GM23338 (cell line): ENCODE data around the gene SLC25A41. TPM values are rescaled to one million over a fixed set of nuclear protein-coding genes. Genes with fewer than 3 reads are reported as not detected.

ENCODE experiments used
- ATAC-seq: fragments of 200-7000 bp; cut with Tn5 transposase; 3 replicates; pipeline ENCODE4 v1.9.1; 2020
- DNase-seq: peaks from one replicate; pipeline ENCODE4 v3.0.0-alpha.2; 2015; ENCODE audit warnings: low spot score
- H2AFZ ChIP-seq: fragments of 200-600 bp; sonication (generic); 2 replicates; pipeline ENCODE4 v1.8.0; 2016; ENCODE audit warnings: antibody characterized with exemption, mild to moderate bottlenecking, moderate library complexity
- H3F3A ChIP-seq: fragments of 200-600 bp; sonication (generic); replicated peaks from 2 replicates; pipeline ENCODE4 v1.8.0; 2017; ENCODE audit warnings: antibody characterized with exemption, mixed run types, low read depth
- H3K27ac ChIP-seq: fragments of 200-600 bp; sonication (generic); 2 replicates; pipeline ENCODE4 v1.6.1; 2016; ENCODE audit warnings: low read depth
- H3K27me3 ChIP-seq: fragments of 200-600 bp; sonication (generic); 2 replicates; pipeline ENCODE4 v1.8.0; 2016; ENCODE audit warnings: mild to moderate bottlenecking, mixed run types, moderate library complexity; ENCODE audit not compliant: insufficient read depth
- H3K36me3 ChIP-seq: fragments of 200-600 bp; sonication (generic); 2 replicates; pipeline ENCODE4 v1.8.0; 2016; ENCODE audit warnings: mild to moderate bottlenecking; ENCODE audit not compliant: insufficient read depth
- H3K4me1 ChIP-seq: fragments of 200-600 bp; sonication (generic); 2 replicates; pipeline ENCODE4 v1.8.0; 2016; ENCODE audit warnings: mild to moderate bottlenecking, moderate library complexity; ENCODE audit not compliant: insufficient read depth
- H3K4me2 ChIP-seq: fragments of 200-600 bp; sonication (generic); 2 replicates; pipeline ENCODE4 v1.7.1; 2017; ENCODE audit warnings: mixed run types
- H3K4me3 ChIP-seq: fragments of 200-600 bp; sonication (generic); 2 replicates; pipeline ENCODE4 v1.6.1; 2016; ENCODE audit warnings: mixed run types
- H3K79me2 ChIP-seq: fragments of 200-600 bp; sonication (generic); replicated peaks from 2 replicates; pipeline ENCODE4 v1.8.0; 2017; ENCODE audit warnings: mild to moderate bottlenecking; ENCODE audit not compliant: insufficient read depth
- H3K9me2 ChIP-seq: fragments of 200-600 bp; sonication (generic); 2 replicates; pipeline ENCODE4 v1.8.0; 2017; ENCODE audit not compliant: insufficient read depth
- H4K20me1 ChIP-seq: fragments of 200-600 bp; sonication (generic); replicated peaks from 2 replicates; pipeline ENCODE4 v1.8.0; 2017; ENCODE audit warnings: mild to moderate bottlenecking; ENCODE audit not compliant: insufficient read depth
- H3K27ac Mint-ChIP-seq: 2 replicates; pipeline ENCODE4 v1.8.0; 2020; ENCODE audit warnings: inconsistent platforms, mild to moderate bottlenecking, moderate library complexity, mixed read lengths
- H3K27me3 Mint-ChIP-seq: 3 replicates; pipeline ENCODE4 v1.8.0; 2022; ENCODE audit warnings: low read depth, mild to moderate bottlenecking, moderate library complexity, mixed read lengths, inconsistent platforms; ENCODE audit not compliant: insufficient read depth, poor library complexity
- H3K36me3 Mint-ChIP-seq: 3 replicates; pipeline ENCODE4 v1.8.0; 2021; ENCODE audit warnings: low read depth, mild to moderate bottlenecking, inconsistent platforms, moderate library complexity, mixed read lengths
- H3K4me1 Mint-ChIP-seq: 3 replicates; pipeline ENCODE4 v1.8.0; 2020; ENCODE audit warnings: mild to moderate bottlenecking, inconsistent platforms, mixed read lengths
- H3K4me3 Mint-ChIP-seq: 3 replicates; pipeline ENCODE4 v1.8.0; 2021; ENCODE audit warnings: moderate library complexity, mild to moderate bottlenecking, inconsistent platforms, mixed read lengths
- H3K9me3 Mint-ChIP-seq: 3 replicates; pipeline ENCODE4 v1.8.0; 2020; ENCODE audit warnings: moderate library complexity, mild to moderate bottlenecking, inconsistent platforms, mixed read lengths
- CREB1 ChIP-seq: fragments of 250-450 bp; sonication (Bioruptor Pico); IDR thresholded peaks from 2 replicates; pipeline ENCODE4 v1.5.0; 2020; ENCODE audit warnings: low read depth, mild to moderate bottlenecking, moderate library complexity
- CTCF ChIP-seq, 2 experiments: fragments of 200-600 bp in 1 of 2; sonication (generic) in 1 of 2; conservative IDR thresholded peaks; 2 replicates each; pipeline versions ENCODE4 v1.5.1 to v1.6.1; 2016 to 2017; ENCODE audit warnings: antibody characterized with exemption in 2 of 2, low read depth in 2 of 2, mild to moderate bottlenecking in 2 of 2, moderate library complexity in 1 of 2
- EZH2 ChIP-seq: fragments of 200-600 bp; sonication (generic); IDR thresholded peaks from one replicate; pipeline ENCODE4 v1.8.0; 2017; ENCODE audit warnings: antibody characterized with exemption, mild to moderate bottlenecking, low read depth; ENCODE audit not compliant: unreplicated experiment
- EZH2phosphoT487 ChIP-seq: fragments of 200-600 bp; sonication (generic); IDR thresholded peaks from one replicate; pipeline ENCODE4 v1.8.1; 2018; ENCODE audit warnings: antibody characterized with exemption; ENCODE audit not compliant: unreplicated experiment
- REST ChIP-seq: IDR thresholded peaks from one replicate; pipeline ENCODE4 v1.6.1; 2018; ENCODE audit warnings: antibody characterized with exemption; ENCODE audit not compliant: unreplicated experiment
- polyA plus RNA-seq: library from polyadenylated mRNA; unstranded; fragments of >200 nt; fragmentation: Nextera tagmentation; extraction: Ambion mirVana; gene quantifications from 2 replicates; pipeline ENCODE4 v1.2.1, GENCODE V29; 2016
- total RNA-seq: library from RNA; depleted of rRNA; stranded (reverse); fragments of >200 nt; shearing (Covaris generic); gene quantifications from 2 replicates; pipeline ENCODE4 v1.2.3, GENCODE V29; 2014

SLC25A41 gene
- total and polyA plus RNA-seq, 2 experiments from 2014 or later: 0.24 to 0.35 TPM

GRCh38 chr19:6423499-6424194 lies 9.9 kb downstream of the SLC25A41 start:
- Histone ChIP-seq H3K4me2 (peak overlapping the region; percentile 91), H3K36me3 (peaks cover 30% of the 10 kb centered on the region), H3K27me3 (no peaks in the 10 kb centered on the region), H4K20me1 (peaks cover 42% of the 10 kb centered on the region), H2AFZ (no peak overlapping the region), H3K4me1 (peaks cover 8% of the 10 kb centered on the region; the same call in 1 of the 2 replicates), H3K4me3 (peak overlapping the region; percentile 97), H3K79me2 (peaks cover 53% of the 10 kb centered on the region), H3K9me2 (peaks cover 7% of the 10 kb centered on the region; the same call in 1 of the 2 replicates), H3K27ac (0 out of 2 replicates have a peak overlapping the region, but pooled peaks have one; percentile 63), H3F3A (0 out of 2 replicates have a peak, but pooled peaks cover 4% of the 10 kb centered on the region)
- ATAC-seq: peak; percentile 10
- peak; percentile 74 for DNase-seq
- no peak for TF ChIP-seq EZH2
- no peak for TF ChIP-seq CTCF (conservative IDR thresholded peaks at IDR 0.05; ENCODE audit: low read depth in 2 of 2)
- no peak for TF ChIP-seq REST
- H3K27ac Mint-ChIP-seq: peak overlapping the region; percentile 84
- H3K4me3 Mint-ChIP-seq: peak overlapping the region; percentile 92
- H3K9me3 Mint-ChIP-seq: peaks cover 9% of the 10 kb centered on the region
- peaks cover 13% of the 10 kb centered on the region for H3K4me1 Mint-ChIP-seq
- H3K27me3 Mint-ChIP-seq: peaks cover 15% of the 10 kb centered on the region
- peaks cover 63% of the 10 kb centered on the region for H3K36me3 Mint-ChIP-seq

GRCh38 chr19:6421075-6422014 lies 12.2 kb downstream of the SLC25A41 start:
- H2AFZ ChIP-seq: no peak overlapping the region
- H3K27me3 Mint-ChIP-seq: peaks cover 19% of the 10 kb centered on the region
- ATAC-seq (no peak), DNase-seq (no peak)
- H3K36me3 ChIP-seq: peaks cover 43% of the 10 kb centered on the region
- peaks cover 42% of the 10 kb centered on the region for H4K20me1 ChIP-seq
- no peak overlapping the region; the same call in 2 of the 3 replicates for H3K4me3 Mint-ChIP-seq
- H3K9me3 Mint-ChIP-seq: peaks cover 9% of the 10 kb centered on the region
- H3K36me3 Mint-ChIP-seq: peaks cover 83% of the 10 kb centered on the region
- peaks cover 13% of the 10 kb centered on the region for H3K4me1 Mint-ChIP-seq
- H3F3A ChIP-seq: 0 out of 2 replicates have a peak, but pooled peaks cover 9% of the 10 kb centered on the region
- H3K27ac ChIP-seq: peak overlapping the region; percentile 19; the same call in 1 of the 2 replicates
- H3K4me3 ChIP-seq: no peak overlapping the region
- H3K27ac Mint-ChIP-seq: no peak overlapping the region
- H3K4me2 ChIP-seq: no peak overlapping the region
- H3K27me3 ChIP-seq: no peaks in the 10 kb centered on the region
- H3K4me1 ChIP-seq: peaks cover 8% of the 10 kb centered on the region; the same call in 1 of the 2 replicates
- peaks cover 60% of the 10 kb centered on the region for H3K79me2 ChIP-seq
- H3K9me2 ChIP-seq: peaks cover 7% of the 10 kb centered on the region; the same call in 1 of the 2 replicates
- TF ChIP-seq CTCF (conservative IDR thresholded peaks at IDR 0.05; ENCODE audit: low read depth in 2 of 2) (no peak), EZH2 (no peak), CREB1 (CRISPR knock-in tag) (no peak), EZH2phosphoT487 (no peak), REST (no peak)
